ENCODE measurements around the gene HIPK2. TPM values are rescaled to one million over a fixed set of nuclear protein-coding genes. Genes with fewer than 3 reads are reported as not detected.
"Not testable (repeated sequence)": the region's sequence is repeated elsewhere in the genome, so short reads cannot be mapped to it uniquely, and the experiment has no call there.

HIPK2 gene
- total and polyA plus RNA-seq, 2 experiments from 2014 or later = 18.2 to 22.9 TPM

- TF ChIP-seq EZH2 (IDR thresholded peaks at IDR 0.05; ENCODE audit: borderline replicate concordance) (no peak), CTCF (IDR thresholded peaks at IDR 0.05; ENCODE audit: poor library complexity) (no peak), EZH2phosphoT487 (IDR thresholded peaks at IDR 0.05; ENCODE audit: low read depth, severe bottlenecking, unreplicated experiment) (no peak)
- Histone ChIP-seq H3K27ac (no peak overlapping the region), H2AFZ (no peak overlapping the region), H4K20me1 (ENCODE audit: insufficient read depth, poor library complexity, severe bottlenecking) (no peaks in the 10 kb centered on the region), H3K4me1 (ENCODE audit: insufficient read depth) (no peaks in the 10 kb centered on the region), H3K4me2 (no peak overlapping the region), H3K9me2 (replicated peaks; ENCODE audit: insufficient read depth) (no peaks in the 10 kb centered on the region), H3K4me3 (no peak overlapping the region), H3K9me3 (ENCODE audit: low read depth) (no peaks in the 10 kb centered on the region), H3K79me2 (no peaks in the 10 kb centered on the region), H3K27me3 (no peaks in the 10 kb centered on the region), H3K36me3 (replicated peaks; ENCODE audit: insufficient read depth, low read depth) (no peaks in the 10 kb centered on the region)
- WGBS (ENCODE audit: low lambda C conversion rate, missing lambda C conversion rate) = 92% methylated on average over 2 of the region's 2 CpGs
- DNase-seq (ENCODE audit: low spot score) = no peak
Observed at GRCh38 chr7:139560199-139560598, 217.6 kb downstream of the HIPK2 start.

GRCh38 chr7:139559364-139560105, 218.3 kb downstream of the HIPK2 start:
- no peaks in the 10 kb centered on the region for H3K4me1 ChIP-seq (ENCODE audit: insufficient read depth)
- no peaks in the 10 kb centered on the region for H3K36me3 ChIP-seq (replicated peaks; ENCODE audit: insufficient read depth, low read depth)
- H3K9me3 ChIP-seq (ENCODE audit: low read depth) = no peaks in the 10 kb centered on the region
- H3K79me2 ChIP-seq = no peaks in the 10 kb centered on the region
- no peaks in the 10 kb centered on the region for H3K27me3 ChIP-seq
- 88% methylated on average over 18 of the region's 18 CpGs for WGBS (ENCODE audit: low lambda C conversion rate, missing lambda C conversion rate)
- H3K4me3 ChIP-seq = no peak overlapping the region
- H3K9me2 ChIP-seq (replicated peaks; ENCODE audit: insufficient read depth) = no peaks in the 10 kb centered on the region
- no peak overlapping the region for H3K4me2 ChIP-seq
- no peak for DNase-seq (ENCODE audit: low spot score)
- H4K20me1 ChIP-seq (ENCODE audit: insufficient read depth, poor library complexity, severe bottlenecking) = no peaks in the 10 kb centered on the region
- H3K27ac ChIP-seq = no peak overlapping the region
- H2AFZ ChIP-seq = no peak overlapping the region
- TF ChIP-seq EZH2phosphoT487 (IDR thresholded peaks at IDR 0.05; ENCODE audit: low read depth, severe bottlenecking, unreplicated experiment) (no peak), EZH2 (IDR thresholded peaks at IDR 0.05; ENCODE audit: borderline replicate concordance) (no peak), CTCF (IDR thresholded peaks at IDR 0.05; ENCODE audit: poor library complexity) (no peak)

- H3K79me2 ChIP-seq = no peaks in the 10 kb centered on the region
- no peak overlapping the region for H3K4me3 ChIP-seq
- 62% methylated on average over 8 of the region's 8 CpGs for WGBS (ENCODE audit: low lambda C conversion rate, missing lambda C conversion rate)
- no peaks in the 10 kb centered on the region for H3K36me3 ChIP-seq (replicated peaks; ENCODE audit: insufficient read depth, low read depth)
- no peaks in the 10 kb centered on the region for H3K9me3 ChIP-seq (ENCODE audit: low read depth)
- no peaks in the 10 kb centered on the region for H4K20me1 ChIP-seq (ENCODE audit: insufficient read depth, poor library complexity, severe bottlenecking)
- H3K27ac ChIP-seq = no peak overlapping the region
- no peaks in the 10 kb centered on the region for H3K9me2 ChIP-seq (replicated peaks; ENCODE audit: insufficient read depth)
- DNase-seq (ENCODE audit: low spot score) = no peak
- no peak overlapping the region for H2AFZ ChIP-seq
- no peaks in the 10 kb centered on the region for H3K4me1 ChIP-seq (ENCODE audit: insufficient read depth)
- peak overlapping the region; percentile 57 for H3K4me2 ChIP-seq
- TF ChIP-seq EZH2 (IDR thresholded peaks at IDR 0.05; ENCODE audit: borderline replicate concordance) (no peak), EZH2phosphoT487 (IDR thresholded peaks at IDR 0.05; ENCODE audit: low read depth, severe bottlenecking, unreplicated experiment) (no peak), CTCF (IDR thresholded peaks at IDR 0.05; ENCODE audit: poor library complexity) (peak; percentile 5)
- H3K27me3 ChIP-seq = no peaks in the 10 kb centered on the region
Observed at GRCh38 chr7:139557857-139558581, 219.8 kb downstream of the HIPK2 start.

GRCh38 chr7:139553991-139554700, 223.7 kb downstream of the HIPK2 start:
- H4K20me1 ChIP-seq (ENCODE audit: insufficient read depth, poor library complexity, severe bottlenecking); H3K9me3 ChIP-seq (ENCODE audit: low read depth); H3K79me2 ChIP-seq; DNase-seq (ENCODE audit: low spot score); H3K4me1 ChIP-seq (ENCODE audit: insufficient read depth); H3K27ac ChIP-seq; H3K27me3 ChIP-seq; H3K4me2 ChIP-seq; H2AFZ ChIP-seq; H3K9me2 ChIP-seq (replicated peaks; ENCODE audit: insufficient read depth); H3K4me3 ChIP-seq; H3K36me3 ChIP-seq (replicated peaks; ENCODE audit: insufficient read depth, low read depth): not testable (repeated sequence)
- 84% methylated on average over 8 of the region's 8 CpGs for WGBS (ENCODE audit: low lambda C conversion rate, missing lambda C conversion rate)

Measured in hepatocyte (in vitro differentiated cells).